ENCODE data around the gene CACNB4.

CACNB4 gene

GRCh38 chr2:151906633-151906998 lies 192.2 kb downstream of the CACNB4 start:
- Histone ChIP-seq H3K4me1 (ENCODE audit: insufficient read depth, low read length, severe bottlenecking) (no peaks in the 10 kb centered on the region), H3K27ac (ENCODE audit: low read depth, low read length, poor library complexity, severe bottlenecking) (no peak overlapping the region), H3K4me2 (ENCODE audit: low read length) (no peak overlapping the region), H3K9ac (ENCODE audit: low read length) (no peak overlapping the region), H3K9me3 (ENCODE audit: low read length) (no peaks in the 10 kb centered on the region), H3K9me2 (ENCODE audit: low read depth, low read length) (no peaks in the 10 kb centered on the region), H3F3A (ENCODE audit: insufficient read depth, low read length) (no peaks in the 10 kb centered on the region), H3K36me3 (ENCODE audit: insufficient read depth, low read length) (no peaks in the 10 kb centered on the region), H3K79me2 (ENCODE audit: insufficient read depth, low read length) (no peaks in the 10 kb centered on the region), H4K20me1 (ENCODE audit: insufficient read depth, low read length) (no peaks in the 10 kb centered on the region), H3K4me3 (ENCODE audit: low read depth, low read length, poor library complexity, severe bottlenecking) (no peak overlapping the region), H3K27me3 (ENCODE audit: insufficient read depth, low read length) (no peaks in the 10 kb centered on the region), H2AFZ (ENCODE audit: low read length) (no peak overlapping the region)
- TF ChIP-seq, protein P1, sequence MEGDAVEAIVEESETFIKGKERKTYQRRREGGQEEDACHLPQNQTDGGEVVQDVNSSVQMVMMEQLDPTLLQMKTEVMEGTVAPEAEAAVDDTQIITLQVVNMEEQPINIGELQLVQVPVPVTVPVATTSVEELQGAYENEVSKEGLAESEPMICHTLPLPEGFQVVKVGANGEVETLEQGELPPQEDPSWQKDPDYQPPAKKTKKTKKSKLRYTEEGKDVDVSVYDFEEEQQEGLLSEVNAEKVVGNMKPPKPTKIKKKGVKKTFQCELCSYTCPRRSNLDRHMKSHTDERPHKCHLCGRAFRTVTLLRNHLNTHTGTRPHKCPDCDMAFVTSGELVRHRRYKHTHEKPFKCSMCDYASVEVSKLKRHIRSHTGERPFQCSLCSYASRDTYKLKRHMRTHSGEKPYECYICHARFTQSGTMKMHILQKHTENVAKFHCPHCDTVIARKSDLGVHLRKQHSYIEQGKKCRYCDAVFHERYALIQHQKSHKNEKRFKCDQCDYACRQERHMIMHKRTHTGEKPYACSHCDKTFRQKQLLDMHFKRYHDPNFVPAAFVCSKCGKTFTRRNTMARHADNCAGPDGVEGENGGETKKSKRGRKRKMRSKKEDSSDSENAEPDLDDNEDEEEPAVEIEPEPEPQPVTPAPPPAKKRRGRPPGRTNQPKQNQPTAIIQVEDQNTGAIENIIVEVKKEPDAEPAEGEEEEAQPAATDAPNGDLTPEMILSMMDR (IDR thresholded peaks at IDR 0.05; ENCODE audit: low read length), result no peak
- TF ChIP-seq EZH2 (IDR thresholded peaks at IDR 0.05; ENCODE audit: borderline replicate concordance, low read length), result no peak

- H3K9ac ChIP-seq (ENCODE audit: low read length), result no peak overlapping the region
- no peak overlapping the region for H3K27ac ChIP-seq (ENCODE audit: low read depth, low read length, poor library complexity, severe bottlenecking)
- no peaks in the 10 kb centered on the region for H3K79me2 ChIP-seq (ENCODE audit: insufficient read depth, low read length)
- H3K9me3 ChIP-seq (ENCODE audit: low read length), result no peaks in the 10 kb centered on the region
- H3K27me3 ChIP-seq (ENCODE audit: insufficient read depth, low read length), result no peaks in the 10 kb centered on the region
- H4K20me1 ChIP-seq (ENCODE audit: insufficient read depth, low read length), result no peaks in the 10 kb centered on the region
- no peak overlapping the region for H3K4me3 ChIP-seq (ENCODE audit: low read depth, low read length, poor library complexity, severe bottlenecking)
- no peaks in the 10 kb centered on the region for H3F3A ChIP-seq (ENCODE audit: insufficient read depth, low read length)
- H3K36me3 ChIP-seq (ENCODE audit: insufficient read depth, low read length), result no peaks in the 10 kb centered on the region
- H3K4me2 ChIP-seq (ENCODE audit: low read length), result no peak overlapping the region
- H3K9me2 ChIP-seq (ENCODE audit: low read depth, low read length), result no peaks in the 10 kb centered on the region
- no peak overlapping the region for H2AFZ ChIP-seq (ENCODE audit: low read length)
- no peaks in the 10 kb centered on the region for H3K4me1 ChIP-seq (ENCODE audit: insufficient read depth, low read length, severe bottlenecking)
- no peak for TF ChIP-seq EZH2 (IDR thresholded peaks at IDR 0.05; ENCODE audit: borderline replicate concordance, low read length)
- TF ChIP-seq, protein P1 (IDR thresholded peaks at IDR 0.05; ENCODE audit: low read length), result no peak
Measured at GRCh38 chr2:151905963-151906632, 192.7 kb downstream of the CACNB4 start.

DNA sequence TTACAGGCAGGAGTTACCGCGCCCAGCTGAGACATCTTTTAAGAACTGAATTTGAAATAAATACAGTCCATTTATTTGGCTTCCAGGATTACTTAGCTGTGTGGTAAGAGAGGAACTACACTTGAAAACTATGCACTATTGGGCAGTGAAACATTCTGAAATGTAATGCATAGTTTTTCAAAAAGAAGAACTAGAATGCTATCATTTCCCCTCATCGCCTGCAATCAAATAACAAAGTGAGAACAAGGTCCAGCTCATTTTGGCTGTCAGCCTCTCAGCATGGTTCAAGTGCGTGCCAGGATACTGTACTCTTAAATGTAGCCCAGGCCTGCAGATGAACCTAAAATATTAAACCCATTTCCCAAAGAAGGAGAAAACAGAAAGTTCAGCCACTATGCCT lies 194.0 kb downstream of the CACNB4 start:
- no peaks in the 10 kb centered on the region for H4K20me1 ChIP-seq (ENCODE audit: insufficient read depth, low read length)
- no peaks in the 10 kb centered on the region for H3F3A ChIP-seq (ENCODE audit: insufficient read depth, low read length)
- H3K27ac ChIP-seq (ENCODE audit: low read depth, low read length, poor library complexity, severe bottlenecking), result no peak overlapping the region
- H3K36me3 ChIP-seq (ENCODE audit: insufficient read depth, low read length), result no peaks in the 10 kb centered on the region
- no peaks in the 10 kb centered on the region for H3K9me2 ChIP-seq (ENCODE audit: low read depth, low read length)
- no peak overlapping the region for H3K4me2 ChIP-seq (ENCODE audit: low read length)
- no peaks in the 10 kb centered on the region for H3K9me3 ChIP-seq (ENCODE audit: low read length)
- H3K4me1 ChIP-seq (ENCODE audit: insufficient read depth, low read length, severe bottlenecking), result no peaks in the 10 kb centered on the region
- no peak overlapping the region for H3K9ac ChIP-seq (ENCODE audit: low read length)
- no peaks in the 10 kb centered on the region for H3K79me2 ChIP-seq (ENCODE audit: insufficient read depth, low read length)
- H3K4me3 ChIP-seq (ENCODE audit: low read depth, low read length, poor library complexity, severe bottlenecking), result no peak overlapping the region
- no peak overlapping the region for H2AFZ ChIP-seq (ENCODE audit: low read length)
- no peak for TF ChIP-seq EZH2 (IDR thresholded peaks at IDR 0.05; ENCODE audit: borderline replicate concordance, low read length)
- TF ChIP-seq, protein P1 (IDR thresholded peaks at IDR 0.05; ENCODE audit: low read length), result no peak
- no peaks in the 10 kb centered on the region for H3K27me3 ChIP-seq (ENCODE audit: insufficient read depth, low read length)
